GM23338 (cell line): ENCODE measurements around the gene RPAP2.

ENCODE experiments used
- CREB1 ChIP-seq: fragments of 250-450 bp; sonication (Bioruptor Pico); IDR thresholded peaks from 2 replicates; pipeline ENCODE4 v1.5.0; 2020; ENCODE audit warnings: low read depth, mild to moderate bottlenecking, moderate library complexity
- CTCF ChIP-seq, 2 experiments: fragments of 200-600 bp in 1 of 2; sonication (generic) in 1 of 2; conservative IDR thresholded peaks; 2 replicates each; pipeline versions ENCODE4 v1.5.1 to v1.6.1; 2016 to 2017; ENCODE audit warnings: antibody characterized with exemption in 2 of 2, low read depth in 2 of 2, mild to moderate bottlenecking in 2 of 2, moderate library complexity in 1 of 2
- REST ChIP-seq: IDR thresholded peaks from one replicate; pipeline ENCODE4 v1.6.1; 2018; ENCODE audit warnings: antibody characterized with exemption; ENCODE audit not compliant: unreplicated experiment

- TF ChIP-seq CTCF (conservative IDR thresholded peaks at IDR 0.05; ENCODE audit: low read depth in 2 of 2) (no peak), REST (no peak), CREB1 (CRISPR knock-in tag) (no peak)
These were observed 143.5 kb downstream of the RPAP2 start for GRCh38 chr1:92442351-92442750.
